ENCODE measurements around the gene GSK3B.

GRCh38 chr3:119902061-119902460, 192.2 kb downstream of the GSK3B start:
- TF ChIP-seq POLR2A (IDR thresholded peaks at IDR 0.05) (no peak), CTCF (IDR thresholded peaks at IDR 0.05) (no peak)
